Tibial nerve (tissue), 3 donors: ENCODE data around the gene PSMA7.

Source experiments
- CTCF ChIP-seq, 5 experiments: fragments of 200-600 bp in 3 of 5; fragments of 450-650 bp in 2 of 5; sonication (generic) in 3 of 5; IDR thresholded peaks; one replicate each; pipeline ENCODE4 v1.5.1; 2016 to 2019; ENCODE audit warnings: antibody characterized with exemption in 5 of 5, mild to moderate bottlenecking in 3 of 5, moderate library complexity in 2 of 5
- POLR2A ChIP-seq, 2 donors: fragments of 450-650 bp; IDR thresholded peaks; one replicate each; pipeline ENCODE4 v1.6.1; 2017; ENCODE audit warnings: antibody characterized with exemption in 2 of 2, mild to moderate bottlenecking in 2 of 2, moderate library complexity in 2 of 2

- no peak for TF ChIP-seq CTCF (IDR thresholded peaks at IDR 0.05)
- TF ChIP-seq POLR2A (IDR thresholded peaks at IDR 0.05) = no peak
Measured at GRCh38 chr20:62139636-62140035, 3.6 kb downstream of the PSMA7 start.
